IMR-90 (cell line): ENCODE data around the gene COL6A5. TPM values are rescaled to one million over a fixed set of nuclear protein-coding genes. Genes with fewer than 3 reads are reported as not detected.

ENCODE experiments used
- ATAC-seq: fragments of 200-7000 bp; cut with Tn5 transposase; 2 replicates; pipeline ENCODE4 v1.9.1; 2020; ENCODE audit warnings: low read depth, mild to moderate bottlenecking, moderate library complexity
- BruUV-seq: library from RNA; stranded (reverse); fragments of 400-500 nt; replicated peaks from 2 replicates; lab custom pipeline; 2021; lab: Mats Ljungman, UMichigan
- CTCF ChIA-PET: fragments of 300-600 bp; formaldehyde crosslinking; extraction: SDS; loops from one replicate; lab custom pipeline; 2021; ENCODE audit warnings: antibody characterized with exemption; lab: Yijun Ruan, JAX
- POLR2A ChIA-PET: fragments of 300-600 bp; sonication (Branson Sonifier 250); formaldehyde crosslinking; loops from one replicate; lab custom pipeline; 2022; ENCODE audit warnings: antibody characterized with exemption; ENCODE audit not compliant: unreplicated experiment; lab: Charles Lee
- DNase-seq: peaks from one replicate; pipeline ENCODE4 v3.0.0; 2013
- H2AFZ ChIP-seq: replicated peaks from 2 replicates; pipeline ENCODE3; 2013; ENCODE audit warnings: low read length, mild to moderate bottlenecking; ENCODE audit not compliant: poor library complexity
- H2AK5ac ChIP-seq: 2 replicates; pipeline ENCODE4 v1.6.1; 2013; ENCODE audit warnings: low read depth, low read length, inconsistent platforms
- H2AK9ac ChIP-seq: replicated peaks from 2 replicates; pipeline ENCODE3; 2013; ENCODE audit warnings: mild to moderate bottlenecking, low read depth, low read length, moderate library complexity; ENCODE audit not compliant: poor library complexity
- H2BK120ac ChIP-seq: 2 replicates; pipeline ENCODE4 v1.6.1; 2013; ENCODE audit warnings: low read depth, low read length, inconsistent platforms
- H2BK15ac ChIP-seq: 3 replicates; pipeline ENCODE4 v1.6.1; 2013; ENCODE audit warnings: low read depth, low read length, inconsistent platforms
- H2BK20ac ChIP-seq: 2 replicates; pipeline ENCODE4 v1.6.1; 2013; ENCODE audit warnings: low read depth, mild to moderate bottlenecking, inconsistent platforms, low read length, moderate library complexity
- H2BK5ac ChIP-seq: 2 replicates; pipeline ENCODE4 v1.6.1; 2013; ENCODE audit warnings: mild to moderate bottlenecking, low read depth, low read length, inconsistent platforms; ENCODE audit not compliant: poor library complexity, severe bottlenecking
- H3K14ac ChIP-seq: replicated peaks from 2 replicates; pipeline ENCODE4 v1.6.1; 2013; ENCODE audit warnings: low read depth, low read length, inconsistent platforms
- H3K18ac ChIP-seq: 2 replicates; pipeline ENCODE4 v1.6.1; 2013; ENCODE audit warnings: low read depth, low read length, control low read depth
- H3K23ac ChIP-seq: 2 replicates; pipeline ENCODE4 v1.6.1; 2013; ENCODE audit warnings: low read depth, low read length, inconsistent platforms
- H3K27ac ChIP-seq: 2 replicates; pipeline ENCODE4 v1.5.1; 2013; ENCODE audit warnings: mild to moderate bottlenecking, control low read depth, low read length; ENCODE audit not compliant: insufficient read depth
- H3K27me3 ChIP-seq: 2 replicates; pipeline ENCODE4 v1.6.1; 2013; ENCODE audit warnings: low read length; ENCODE audit not compliant: control insufficient read depth, insufficient read depth
- H3K36me3 ChIP-seq: 2 replicates; pipeline ENCODE4 v1.6.1; 2013; ENCODE audit warnings: low read length, mixed read lengths; ENCODE audit not compliant: control insufficient read depth, insufficient read depth
- H3K4ac ChIP-seq: 2 replicates; pipeline ENCODE4 v1.6.1; 2013; ENCODE audit warnings: low read depth, low read length, inconsistent platforms
- H3K4me1 ChIP-seq: 2 replicates; pipeline ENCODE4 v1.6.1; 2013; ENCODE audit warnings: low read length, mixed read lengths; ENCODE audit not compliant: control insufficient read depth, insufficient read depth
- H3K4me2 ChIP-seq: 2 replicates; pipeline ENCODE4 v1.6.1; 2013; ENCODE audit warnings: low read depth, mild to moderate bottlenecking, control low read depth, low read length, moderate library complexity
- H3K4me3 ChIP-seq: 2 replicates; pipeline ENCODE4 v1.5.1; 2013; ENCODE audit warnings: low read depth, mild to moderate bottlenecking, control low read depth, low read length, moderate library complexity; ENCODE audit not compliant: insufficient read depth
- H3K56ac ChIP-seq: 2 replicates; pipeline ENCODE4 v1.6.1; 2013; ENCODE audit warnings: low read length, inconsistent platforms; ENCODE audit not compliant: insufficient read depth; ENCODE audit errors: extremely low read depth
- H3K79me1 ChIP-seq, 2 experiments: 2 replicates each; pipeline ENCODE4 v1.6.1; 2013; ENCODE audit warnings: low read length in 2 of 2, inconsistent platforms in 1 of 2, low read depth in 1 of 2
- H3K9ac ChIP-seq: 2 replicates; pipeline ENCODE4 v1.6.1; 2013; ENCODE audit warnings: low read depth, low read length, control low read depth
- H3K9me1 ChIP-seq: 2 replicates; pipeline ENCODE4 v1.6.1; 2013; ENCODE audit warnings: low read length, inconsistent platforms; ENCODE audit not compliant: insufficient read depth
- H3K9me3 ChIP-seq: 2 replicates; pipeline ENCODE4 v1.6.1; 2013; ENCODE audit warnings: low read length; ENCODE audit not compliant: control insufficient read depth, insufficient read depth
- H4K20me1 ChIP-seq: 2 replicates; pipeline ENCODE4 v1.6.1; 2013; ENCODE audit warnings: low read length, inconsistent platforms; ENCODE audit not compliant: insufficient read depth
- H4K5ac ChIP-seq: 2 replicates; pipeline ENCODE4 v1.6.1; 2013; ENCODE audit warnings: mild to moderate bottlenecking, low read depth, low read length, control low read depth
- H4K8ac ChIP-seq, 2 experiments: 2 replicates each; pipeline ENCODE4 v1.6.1; 2013; ENCODE audit warnings: low read depth in 2 of 2, low read length in 2 of 2, control low read depth in 1 of 2, inconsistent platforms in 1 of 2
- H4K91ac ChIP-seq: 2 replicates; pipeline ENCODE4 v1.6.1; 2013; ENCODE audit warnings: low read depth, low read length, inconsistent platforms; ENCODE audit not compliant: insufficient read depth
- CTCF ChIP-seq: conservative IDR thresholded peaks from 2 replicates; pipeline ENCODE4 v1.5.1; 2012; ENCODE audit warnings: mild to moderate bottlenecking, low read depth, low read length, improper control_type of control experiment
- MAZ ChIP-seq: IDR thresholded peaks from 2 replicates; pipeline ENCODE4 v1.6.1; 2012; ENCODE audit warnings: low read depth, mild to moderate bottlenecking, low read length, improper control_type of control experiment, moderate library complexity, borderline replicate concordance
- MXI1 ChIP-seq: IDR thresholded peaks from 2 replicates; pipeline ENCODE4 v1.6.1; 2012; ENCODE audit warnings: low read depth, mild to moderate bottlenecking, low read length, moderate library complexity, borderline replicate concordance
- SMC3 ChIP-seq: fragments of 150-350 bp; IDR thresholded peaks from 2 replicates; pipeline ENCODE4 v1.6.1; 2016; ENCODE audit warnings: low read depth, mild to moderate bottlenecking, antibody characterized with exemption, low read length, moderate library complexity
- WGBS, 2 experiments: methylation state at CpG; one replicate each; pipeline versions ENCODE4 v1.1.5 to v1.1.7; 2013; ENCODE audit warnings: missing lambda C conversion rate in 2 of 2; ENCODE audit not compliant: insufficient read length in 1 of 2; ENCODE audit errors: extremely low coverage in 2 of 2; 5-methylcytosine and 5-hydroxymethylcytosine counted together
- dilution Hi-C: fragments of 300-500 bp; cut with HindIII; formaldehyde crosslinking; loops from one replicate; pipeline ENCODE4 v1.14.3; 2018; ENCODE audit warnings: low sequenced_read_pairs; ENCODE audit not compliant: unreplicated experiment
- in situ Hi-C: fragments of 300-500 bp; cut with MboI; formaldehyde crosslinking; loops from 3 replicates; pipeline ENCODE4 v1.14.3; 2019; ENCODE audit warnings: low sequenced_read_pairs, inconsistent platforms, mixed read lengths
- intact Hi-C: fragments of 100-400 bp; cut with micrococcal nuclease; formaldehyde crosslinking; loops from 2 replicates; pipeline ENCODE4 v1.10.0; 2022
- polyA plus RNA-seq, 3 experiments: library from polyadenylated mRNA; depleted of rRNA; stranded (reverse); fragments of >200 nt; gene quantifications; 2 replicates each; pipeline ENCODE4 v1.2.3, GENCODE V29; 2012; ENCODE audit warnings: low replicate concordance in 1 of 3
- total RNA-seq: library from RNA; depleted of rRNA; stranded (reverse); fragments of >200 nt; gene quantifications from 2 replicates; pipeline ENCODE4 v1.2.3, GENCODE V29; 2012

Gene COL6A5
- total and polyA plus RNA-seq, 2 of the 4 experiments (the other 2 are of a cell fraction): not detected

DNA sequence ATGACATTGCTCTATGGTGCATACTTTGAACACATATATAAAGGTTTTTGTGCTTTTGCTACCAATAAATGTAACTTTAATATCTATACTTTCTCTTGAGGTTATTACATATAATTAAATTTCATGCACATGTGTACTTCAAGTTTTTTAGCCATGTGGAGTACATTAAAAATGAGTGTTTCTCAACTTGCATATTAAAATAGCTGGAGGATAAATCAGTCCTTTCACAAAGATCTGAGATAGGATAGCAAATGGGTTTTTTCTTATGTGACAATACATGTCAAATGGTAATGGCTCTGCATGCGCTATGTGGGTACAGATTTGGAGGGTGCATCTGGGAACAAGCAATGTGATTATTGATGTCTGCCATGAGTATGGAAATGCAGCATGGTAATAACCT lies 122.8 kb downstream of the COL6A5 start:
- no peak overlapping the region for H2BK15ac ChIP-seq
- H2BK20ac ChIP-seq: no peak overlapping the region
- H3K9ac ChIP-seq: no peak overlapping the region
- DNase-seq: no peak
- no peak overlapping the region for H2AK9ac ChIP-seq
- no peak overlapping the region for H2BK5ac ChIP-seq
- no peak overlapping the region for H4K91ac ChIP-seq
- dilution Hi-C loops (no loop called here), in situ Hi-C loops (no loop called here), intact Hi-C loops (no loop called here)
- H3K4me1 ChIP-seq: no peaks in the 10 kb centered on the region
- no peaks in the 10 kb centered on the region for H4K20me1 ChIP-seq
- no peak overlapping the region for H2AFZ ChIP-seq
- no peak overlapping the region for H3K23ac ChIP-seq
- POLR2A ChIA-PET: no interaction called here
- no peak overlapping the region for H3K56ac ChIP-seq
- H3K27ac ChIP-seq: no peak overlapping the region
- no peak for TF ChIP-seq SMC3
- no peak for TF ChIP-seq CTCF
- TF ChIP-seq MXI1: no peak
- no peak for TF ChIP-seq MAZ
- no peaks in the 10 kb centered on the region for H3K79me1 ChIP-seq
- no peaks in the 10 kb centered on the region for H3K9me1 ChIP-seq
- no peak overlapping the region for H3K4ac ChIP-seq
- H4K8ac ChIP-seq: no peak overlapping the region
- H3K18ac ChIP-seq: no peak overlapping the region
- no peak for ATAC-seq
- H4K5ac ChIP-seq: no peak overlapping the region
- no peak overlapping the region for H3K4me3 ChIP-seq
- H2AK5ac ChIP-seq: no peak overlapping the region
- CTCF ChIA-PET: no interaction called here
- H2BK120ac ChIP-seq: no peak overlapping the region
- no TSS peak for BruUV-seq
- H3K4me2 ChIP-seq: no peak overlapping the region
- H3K27me3 ChIP-seq: no peaks in the 10 kb centered on the region
- no peak overlapping the region for H3K14ac ChIP-seq
- WGBS, 2 experiments: no CpG with 5 or more reads among the region's 1 CpG
- no peaks in the 10 kb centered on the region for H3K36me3 ChIP-seq
- no peaks in the 10 kb centered on the region for H3K9me3 ChIP-seq
